T-helper 1 cell treated with Interleukin-12 subunit alpha and Interleukin-12 subunit beta and Interleukin-4 antibody, amounts not matched to agents 30 μg/mL and 1 μg/mL, for 36 hours (primary cell): ENCODE data around the gene CD81.

ENCODE experiments used
- H3K27ac Mint-ChIP-seq: one replicate; pipeline ENCODE4 v1.8.0; 2021; ENCODE audit warnings: mild to moderate bottlenecking, mixed read lengths
- H3K27me3 Mint-ChIP-seq: one replicate; pipeline ENCODE4 v1.8.0; 2021; ENCODE audit warnings: low read depth, mixed read lengths
- H3K36me3 Mint-ChIP-seq: one replicate; pipeline ENCODE4 v1.8.0; 2021; ENCODE audit warnings: low read depth, mixed read lengths
- H3K4me1 Mint-ChIP-seq: one replicate; pipeline ENCODE4 v1.8.0; 2021; ENCODE audit warnings: low read depth, mixed read lengths
- H3K4me3 Mint-ChIP-seq: one replicate; pipeline ENCODE4 v1.8.0; 2021; ENCODE audit warnings: mild to moderate bottlenecking, moderate library complexity, mixed read lengths
- H3K9me3 Mint-ChIP-seq: one replicate; pipeline ENCODE4 v1.8.0; 2021; ENCODE audit warnings: mixed read lengths

CD81 gene

GRCh38 chr11:2431395-2431794 is 54.3 kb downstream of the CD81 start:
- Mint-ChIP-seq H3K4me3 (no peak overlapping the region), H3K27ac (no peak overlapping the region), H3K4me1 (no peaks in the 10 kb centered on the region), H3K9me3 (no peaks in the 10 kb centered on the region), H3K36me3 (no peaks in the 10 kb centered on the region), H3K27me3 (no peaks in the 10 kb centered on the region)

DNA sequence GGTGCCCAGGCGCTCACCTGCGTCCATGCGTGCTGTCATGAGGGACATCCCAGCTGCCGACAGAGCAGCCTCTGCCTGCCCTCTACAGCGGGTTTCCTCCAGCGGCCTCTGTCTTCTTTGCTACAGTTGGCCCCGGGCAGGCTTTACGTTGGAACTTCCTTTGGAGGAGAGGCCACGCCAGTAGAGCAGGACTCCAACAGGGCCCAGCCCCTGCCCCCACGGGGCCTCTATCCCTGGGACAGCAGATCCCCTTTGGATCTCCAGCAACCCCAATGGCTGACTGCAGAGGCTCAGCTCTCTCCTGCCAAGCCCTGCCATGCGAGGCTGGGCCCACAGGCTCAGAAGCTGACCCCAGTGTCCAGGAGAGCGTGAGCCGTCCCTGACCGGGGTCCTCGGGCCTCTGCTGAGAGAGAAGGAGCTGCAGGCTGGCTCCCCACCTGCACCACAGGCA is 55.1 kb downstream of the CD81 start:
- Mint-ChIP-seq H3K9me3 (no peaks in the 10 kb centered on the region), H3K27me3 (no peaks in the 10 kb centered on the region), H3K4me3 (no peak overlapping the region), H3K36me3 (no peaks in the 10 kb centered on the region), H3K4me1 (no peaks in the 10 kb centered on the region), H3K27ac (no peak overlapping the region)

GRCh38 chr11:2432628-2433071 is 55.5 kb downstream of the CD81 start:
- Mint-ChIP-seq H3K4me3 (no peak overlapping the region), H3K36me3 (no peaks in the 10 kb centered on the region), H3K9me3 (no peaks in the 10 kb centered on the region), H3K4me1 (no peaks in the 10 kb centered on the region), H3K27me3 (no peaks in the 10 kb centered on the region), H3K27ac (no peak overlapping the region)

DNA sequence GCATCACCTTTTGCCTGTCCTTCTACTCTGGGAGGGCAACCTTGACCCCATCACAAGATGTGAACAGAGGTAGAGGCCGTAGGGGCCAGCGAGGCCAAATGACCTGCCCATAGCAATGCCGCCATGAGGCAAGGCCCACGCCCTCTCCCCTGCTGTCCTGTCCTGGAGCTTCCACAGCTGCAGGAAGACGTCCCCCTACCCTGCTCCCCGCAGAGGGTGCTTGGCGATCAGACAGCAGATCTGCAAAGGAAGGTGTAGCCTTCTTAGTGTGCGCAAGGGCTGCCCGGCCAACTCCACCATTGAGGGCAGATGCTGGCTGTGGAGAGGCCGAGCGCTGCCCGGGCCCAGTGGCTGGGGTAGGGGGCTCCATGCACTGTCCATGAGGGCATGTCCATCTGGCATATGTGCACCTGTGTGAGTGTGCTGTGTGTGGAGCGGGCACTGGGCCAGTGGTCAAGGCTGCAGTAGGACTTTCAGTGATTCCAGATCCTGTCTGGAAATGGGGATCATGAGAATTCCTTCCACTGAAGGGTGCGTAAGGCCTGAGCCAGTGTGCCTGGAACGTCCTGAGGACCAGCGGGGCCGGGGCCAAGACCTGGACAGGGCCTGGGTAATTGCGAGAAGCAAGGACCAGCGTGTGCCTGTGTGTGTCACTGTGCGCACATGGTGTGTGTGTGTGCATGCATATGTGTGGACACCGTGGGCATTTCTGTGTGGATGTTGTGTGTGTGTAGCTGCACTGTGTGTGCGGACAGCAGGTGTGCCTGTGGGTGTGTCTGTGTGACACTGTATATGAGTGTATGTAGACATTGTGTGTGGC is 56.2 kb downstream of the CD81 start:
- Mint-ChIP-seq H3K36me3 (no peaks in the 10 kb centered on the region), H3K9me3 (no peaks in the 10 kb centered on the region), H3K27me3 (no peaks in the 10 kb centered on the region), H3K4me3 (no peak overlapping the region), H3K27ac (no peak overlapping the region), H3K4me1 (no peaks in the 10 kb centered on the region)

- Mint-ChIP-seq H3K27ac (no peak overlapping the region), H3K27me3 (peaks cover 3% of the 10 kb centered on the region), H3K36me3 (no peaks in the 10 kb centered on the region), H3K9me3 (no peaks in the 10 kb centered on the region), H3K4me3 (no peak overlapping the region), H3K4me1 (no peaks in the 10 kb centered on the region)
Measured at GRCh38 chr11:2434008-2434407, 56.9 kb downstream of the CD81 start.

GRCh38 chr11:2434506-2435255 is 57.6 kb downstream of the CD81 start:
- Mint-ChIP-seq H3K27ac (no peak overlapping the region), H3K36me3 (no peaks in the 10 kb centered on the region), H3K27me3 (peaks cover 3% of the 10 kb centered on the region), H3K4me3 (no peak overlapping the region), H3K9me3 (no peaks in the 10 kb centered on the region), H3K4me1 (no peaks in the 10 kb centered on the region)

DNA sequence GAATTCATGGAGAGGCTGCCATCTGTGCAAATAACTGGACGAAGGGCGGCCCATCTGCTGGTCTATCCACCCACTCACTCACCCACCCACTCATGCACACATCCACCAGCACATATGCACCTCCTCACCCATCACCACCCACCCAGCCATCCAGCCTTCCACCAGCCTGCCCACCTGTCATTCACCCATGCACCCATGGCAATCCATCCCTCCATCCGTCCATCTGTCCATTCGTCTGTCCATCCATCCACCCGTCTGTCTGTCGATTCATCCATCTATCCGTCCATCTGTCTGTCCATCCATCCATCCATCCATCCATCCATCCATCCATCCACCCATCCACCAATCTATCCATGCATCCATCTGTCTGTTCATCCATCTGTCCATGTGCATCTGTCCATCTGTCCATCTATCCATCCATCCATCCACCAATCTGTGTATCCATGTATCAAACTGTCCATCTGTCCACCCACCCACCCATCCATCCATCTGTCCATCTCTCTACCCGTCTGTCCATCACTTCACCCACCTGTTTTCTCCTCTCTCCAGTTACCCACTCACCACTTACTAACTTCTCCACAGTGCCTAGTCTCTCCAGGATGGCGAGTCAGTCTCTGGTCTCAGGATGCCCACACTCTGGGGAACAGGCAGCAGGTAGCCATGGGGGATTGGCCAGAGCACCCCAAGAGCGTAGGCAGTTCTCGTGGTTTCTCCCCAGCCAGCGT is 58.3 kb downstream of the CD81 start:
- Mint-ChIP-seq H3K4me1 (no peaks in the 10 kb centered on the region), H3K9me3 (no peaks in the 10 kb centered on the region), H3K27me3 (peaks cover 5% of the 10 kb centered on the region), H3K27ac (no peak overlapping the region), H3K36me3 (no peaks in the 10 kb centered on the region), H3K4me3 (no peak overlapping the region)

GRCh38 chr11:2436013-2436520 is 59.0 kb downstream of the CD81 start:
- Mint-ChIP-seq H3K9me3 (no peaks in the 10 kb centered on the region), H3K4me1 (no peaks in the 10 kb centered on the region), H3K27me3 (peaks cover 6% of the 10 kb centered on the region), H3K36me3 (no peaks in the 10 kb centered on the region), H3K27ac (no peak overlapping the region), H3K4me3 (no peak overlapping the region)

- no peaks in the 10 kb centered on the region for H3K36me3 Mint-ChIP-seq
- H3K9me3 Mint-ChIP-seq: no peaks in the 10 kb centered on the region
- H3K4me1 Mint-ChIP-seq: no peaks in the 10 kb centered on the region
- peaks cover 6% of the 10 kb centered on the region for H3K27me3 Mint-ChIP-seq
- no peak overlapping the region for H3K27ac Mint-ChIP-seq
- H3K4me3 Mint-ChIP-seq: no peak overlapping the region
Measured at GRCh38 chr11:2436521-2437031, 59.5 kb downstream of the CD81 start.

DNA sequence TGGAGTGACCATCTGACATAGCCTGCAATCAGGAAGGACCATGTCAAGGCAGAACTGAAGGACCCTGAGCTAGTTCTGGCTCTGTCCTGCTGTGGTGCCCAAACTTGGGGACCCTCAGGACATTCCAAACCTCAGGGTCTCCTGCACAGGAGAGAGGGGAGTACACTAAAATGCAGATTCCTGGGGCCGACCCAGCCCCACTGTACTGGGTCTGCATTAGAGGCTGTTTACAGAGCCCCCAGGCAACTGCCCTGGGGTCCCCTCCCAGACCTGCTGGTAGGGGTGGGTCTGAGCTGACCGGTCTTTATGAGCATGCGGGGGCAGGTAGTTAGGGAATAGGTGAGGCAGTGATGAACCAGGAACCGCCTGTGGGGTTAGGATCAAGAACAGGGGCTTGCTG is 60.4 kb downstream of the CD81 start:
- no peaks in the 10 kb centered on the region for H3K9me3 Mint-ChIP-seq
- no peaks in the 10 kb centered on the region for H3K36me3 Mint-ChIP-seq
- H3K4me3 Mint-ChIP-seq: no peak overlapping the region
- no peaks in the 10 kb centered on the region for H3K4me1 Mint-ChIP-seq
- no peak overlapping the region for H3K27ac Mint-ChIP-seq
- H3K27me3 Mint-ChIP-seq: peaks cover 7% of the 10 kb centered on the region

GRCh38 chr11:2439820-2440219 is 62.7 kb downstream of the CD81 start:
- H3K27me3 Mint-ChIP-seq: peaks cover 19% of the 10 kb centered on the region
- H3K4me1 Mint-ChIP-seq: peaks cover 2% of the 10 kb centered on the region
- no peaks in the 10 kb centered on the region for H3K36me3 Mint-ChIP-seq

GRCh38 chr11:2440646-2441045 is 63.5 kb downstream of the CD81 start:
- Mint-ChIP-seq H3K4me1 (peaks cover 5% of the 10 kb centered on the region), H3K4me3 (no peak overlapping the region), H3K27me3 (peaks cover 22% of the 10 kb centered on the region), H3K36me3 (no peaks in the 10 kb centered on the region), H3K27ac (no peak overlapping the region), H3K9me3 (no peaks in the 10 kb centered on the region)

More at GRCh38 chr11:2439820-2440219, 62.7 kb downstream of the CD81 start:
- no peaks in the 10 kb centered on the region for H3K9me3 Mint-ChIP-seq
- no peak overlapping the region for H3K4me3 Mint-ChIP-seq
- no peak overlapping the region for H3K27ac Mint-ChIP-seq

DNA sequence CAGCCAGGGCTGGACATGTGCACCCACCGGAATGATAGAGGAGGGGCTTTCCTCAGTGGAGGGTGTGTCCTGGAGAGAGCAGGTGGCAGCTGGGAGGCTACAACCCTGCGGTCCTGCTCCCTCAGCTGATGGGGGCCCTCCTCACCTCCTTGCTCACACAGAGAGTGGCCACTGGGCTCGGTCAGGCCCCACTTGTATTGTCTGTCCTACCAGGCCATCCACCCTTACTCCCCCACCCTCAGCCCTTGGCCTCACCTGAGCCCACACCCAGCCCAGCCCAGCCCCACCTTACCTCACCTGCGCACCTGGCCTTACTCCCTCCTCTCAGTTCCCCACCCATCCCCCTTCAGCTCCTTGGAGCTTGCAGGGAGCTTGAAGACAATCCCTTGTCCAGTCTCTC is 64.1 kb downstream of the CD81 start:
- peaks cover 22% of the 10 kb centered on the region for H3K27me3 Mint-ChIP-seq
- H3K4me3 Mint-ChIP-seq: no peak overlapping the region
- no peaks in the 10 kb centered on the region for H3K9me3 Mint-ChIP-seq
- peaks cover 5% of the 10 kb centered on the region for H3K4me1 Mint-ChIP-seq
- H3K27ac Mint-ChIP-seq: no peak overlapping the region
- H3K36me3 Mint-ChIP-seq: no peaks in the 10 kb centered on the region

DNA sequence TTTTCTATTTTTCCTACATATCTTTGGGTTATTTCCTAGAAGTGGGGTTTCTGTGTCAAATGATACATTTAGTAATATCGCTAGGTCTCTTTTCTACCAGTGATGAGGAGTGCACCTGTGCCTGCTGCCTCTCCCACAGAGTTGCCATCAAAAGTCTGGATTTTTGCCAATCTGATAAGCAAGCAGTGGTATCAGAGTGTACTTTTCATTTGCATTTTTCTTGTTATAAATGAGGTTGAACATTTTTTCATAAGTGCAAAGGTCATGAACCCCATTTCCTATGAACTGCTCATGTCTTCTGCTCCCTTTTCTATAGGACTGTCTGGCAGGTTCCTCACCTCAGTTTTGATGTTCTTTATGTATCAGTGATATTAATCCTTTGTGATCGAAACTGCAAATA is 65.5 kb downstream of the CD81 start:
- H3K27ac Mint-ChIP-seq: no peak overlapping the region
- H3K4me3 Mint-ChIP-seq: no peak overlapping the region
- H3K27me3 Mint-ChIP-seq: peaks cover 22% of the 10 kb centered on the region
- H3K4me1 Mint-ChIP-seq: peaks cover 15% of the 10 kb centered on the region
- no peaks in the 10 kb centered on the region for H3K36me3 Mint-ChIP-seq
- H3K9me3 Mint-ChIP-seq: no peaks in the 10 kb centered on the region
